ENCODE results near the gene LCOR.
"Not testable (repeated sequence)": the region's sequence is repeated elsewhere in the genome, so short reads cannot be mapped to it uniquely, and the experiment has no call there.

LCOR gene

GRCh38 chr10:97016728-97017473, 184.8 kb downstream of the LCOR start:
- DNase-seq: no peak

GRCh38 chr10:97017474-97017903, 185.4 kb downstream of the LCOR start:
- DNase-seq: no peak

GRCh38 chr10:97018251-97019212, 186.4 kb downstream of the LCOR start:
- DNase-seq: no peak

- no peak for DNase-seq
Measured at GRCh38 chr10:97019213-97019844, 187.2 kb downstream of the LCOR start.

- no peak for DNase-seq
Measured at GRCh38 chr10:97020452-97021400, 188.6 kb downstream of the LCOR start.

GRCh38 chr10:97022616-97023015, 190.5 kb downstream of the LCOR start:
- DNase-seq: no peak

- DNase-seq: no peak
Measured at GRCh38 chr10:97023401-97024167, 191.5 kb downstream of the LCOR start.

- no peak for DNase-seq
Measured at GRCh38 chr10:97024168-97025073, 192.3 kb downstream of the LCOR start.

GRCh38 chr10:97025613-97026242, 193.6 kb downstream of the LCOR start:
- DNase-seq: peak; percentile 24

GRCh38 chr10:97028126-97028831, 196.2 kb downstream of the LCOR start:
- DNase-seq: no peak

GRCh38 chr10:97028832-97029178, 196.7 kb downstream of the LCOR start:
- no peak for DNase-seq

- DNase-seq: no peak
Measured at GRCh38 chr10:97029271-97029670, 197.2 kb downstream of the LCOR start.

- no peak for DNase-seq
Measured at GRCh38 chr10:97030894-97031293, 198.8 kb downstream of the LCOR start.

- no peak for DNase-seq
Measured at GRCh38 chr10:97031459-97031858, 199.4 kb downstream of the LCOR start.

GRCh38 chr10:97032624-97033023, 200.5 kb downstream of the LCOR start:
- DNase-seq: no peak

- not testable (repeated sequence) for DNase-seq
Measured at GRCh38 chr10:97033841-97034240, 201.7 kb downstream of the LCOR start.

- DNase-seq: no peak
Measured at GRCh38 chr10:97034301-97034700, 202.2 kb downstream of the LCOR start.

GRCh38 chr10:97034958-97035769, 203.1 kb downstream of the LCOR start:
- no peak for DNase-seq
